C4-2B (cell line): Measurements from ENCODE around the gene C12orf54.
"Not testable (repeated sequence)": the region's sequence is repeated elsewhere in the genome, so short reads cannot be mapped to it uniquely, and the experiment has no call there.

Experiments used
- H3K27ac ChIP-seq: fragments of 450-650 bp; 2 replicates; pipeline ENCODE4 v1.5.1; 2017
- ZFX ChIP-seq: fragments of 450-650 bp; IDR thresholded peaks from 2 replicates; pipeline ENCODE4 v1.6.1; 2017
- TF ChIP-seq, protein P1 (sequence below): fragments of 450-650 bp; conservative IDR thresholded peaks from 2 replicates; pipeline ENCODE4 v1.5.1; 2017; ENCODE audit warnings: mild to moderate bottlenecking

The C12orf54 gene

GRCh38 chr12:48454667-48455066, 27.6 kb upstream of the C12orf54 start:
- no peak overlapping the region for H3K27ac ChIP-seq
- no peak for TF ChIP-seq ZFX
- TF ChIP-seq, protein P1, sequence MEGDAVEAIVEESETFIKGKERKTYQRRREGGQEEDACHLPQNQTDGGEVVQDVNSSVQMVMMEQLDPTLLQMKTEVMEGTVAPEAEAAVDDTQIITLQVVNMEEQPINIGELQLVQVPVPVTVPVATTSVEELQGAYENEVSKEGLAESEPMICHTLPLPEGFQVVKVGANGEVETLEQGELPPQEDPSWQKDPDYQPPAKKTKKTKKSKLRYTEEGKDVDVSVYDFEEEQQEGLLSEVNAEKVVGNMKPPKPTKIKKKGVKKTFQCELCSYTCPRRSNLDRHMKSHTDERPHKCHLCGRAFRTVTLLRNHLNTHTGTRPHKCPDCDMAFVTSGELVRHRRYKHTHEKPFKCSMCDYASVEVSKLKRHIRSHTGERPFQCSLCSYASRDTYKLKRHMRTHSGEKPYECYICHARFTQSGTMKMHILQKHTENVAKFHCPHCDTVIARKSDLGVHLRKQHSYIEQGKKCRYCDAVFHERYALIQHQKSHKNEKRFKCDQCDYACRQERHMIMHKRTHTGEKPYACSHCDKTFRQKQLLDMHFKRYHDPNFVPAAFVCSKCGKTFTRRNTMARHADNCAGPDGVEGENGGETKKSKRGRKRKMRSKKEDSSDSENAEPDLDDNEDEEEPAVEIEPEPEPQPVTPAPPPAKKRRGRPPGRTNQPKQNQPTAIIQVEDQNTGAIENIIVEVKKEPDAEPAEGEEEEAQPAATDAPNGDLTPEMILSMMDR, result peak; percentile 69

DNA sequence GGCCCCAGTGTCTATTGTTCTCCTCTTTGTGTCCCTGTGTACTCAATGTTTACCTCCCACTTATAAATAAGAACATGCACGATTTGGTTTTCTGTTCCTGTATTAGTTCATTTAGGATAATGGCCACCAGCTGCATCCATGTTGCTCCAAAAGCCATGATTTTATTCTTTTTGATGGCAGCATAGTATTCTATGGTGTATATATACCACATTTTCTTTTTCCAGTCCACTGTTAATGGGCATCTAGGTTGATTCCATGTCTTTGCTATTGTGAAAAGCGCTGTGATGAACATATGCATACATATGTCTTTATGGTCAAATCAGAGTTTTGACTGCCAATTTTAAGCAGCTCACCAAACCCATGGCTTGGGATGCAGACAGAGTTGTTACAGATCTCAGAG, 27.2 kb upstream of the C12orf54 start:
- no peak overlapping the region for H3K27ac ChIP-seq

DNA sequence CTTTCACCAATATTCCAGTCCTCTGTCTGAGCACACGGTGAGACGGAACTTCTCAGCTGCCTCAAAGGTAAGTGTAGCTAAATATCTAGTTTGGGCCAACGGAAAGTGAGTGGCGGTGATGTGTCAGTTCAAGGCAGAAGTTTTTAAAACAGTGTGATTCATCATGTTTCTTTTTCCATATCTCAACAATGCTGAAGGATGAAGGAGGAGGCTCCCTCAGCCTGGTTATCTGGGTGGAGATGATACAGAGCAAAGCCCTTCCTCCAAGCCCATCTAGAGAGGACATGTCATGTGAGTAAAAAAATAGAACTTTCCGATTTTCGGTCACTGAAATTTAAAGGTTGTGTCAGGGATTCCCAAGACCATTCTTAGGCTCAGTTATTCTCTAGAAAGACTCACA, 23.0 kb upstream of the C12orf54 start:
- no peak overlapping the region for H3K27ac ChIP-seq
- no peak for TF ChIP-seq ZFX
- TF ChIP-seq, protein P1, result no peak

More for the DNA sequence above, 27.2 kb upstream of the C12orf54 start:
- no peak for TF ChIP-seq ZFX
- TF ChIP-seq, protein P1, result no peak

DNA sequence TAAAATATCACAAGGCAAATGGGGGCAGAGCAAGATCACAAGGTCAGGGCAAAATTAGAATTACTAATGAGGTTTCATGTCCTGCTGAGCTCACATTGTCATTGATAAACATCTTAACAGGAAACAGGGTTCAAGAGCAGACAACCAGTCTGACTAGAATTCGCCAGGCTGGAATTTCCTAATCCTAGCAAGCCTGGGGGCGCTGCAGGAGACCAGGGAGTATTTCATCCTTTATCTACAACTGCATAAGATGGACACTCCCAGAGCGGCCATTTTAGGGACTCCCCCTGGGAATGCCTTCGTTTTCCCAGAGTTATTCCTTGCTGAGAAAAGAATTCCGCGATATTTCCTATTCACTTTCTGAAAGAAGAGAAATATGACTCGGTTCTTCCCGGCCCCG, 13.3 kb upstream of the C12orf54 start:
- H3K27ac ChIP-seq, result not testable (repeated sequence)

GRCh38 chr12:48472259-48472658, 10.0 kb upstream of the C12orf54 start, which contains the start of gene ANP32D:
TSS of gene ANP32D (plus strand) at chr12:48472559. CDS start at chr12:48472665, 106 bp downstream.
- TF ChIP-seq, protein P1, result no peak
- no peak for TF ChIP-seq ZFX

GRCh38 chr12:48473061-48473460, 9.2 kb upstream of the C12orf54 start:
- H3K27ac ChIP-seq, result no peak overlapping the region
- TF ChIP-seq, protein P1, result no peak
- TF ChIP-seq ZFX, result no peak

More at GRCh38 chr12:48472259-48472658, 10.0 kb upstream of the C12orf54 start, which contains the start of gene ANP32D:
- H3K27ac ChIP-seq, result no peak within 1 kb of the TSS

DNA sequence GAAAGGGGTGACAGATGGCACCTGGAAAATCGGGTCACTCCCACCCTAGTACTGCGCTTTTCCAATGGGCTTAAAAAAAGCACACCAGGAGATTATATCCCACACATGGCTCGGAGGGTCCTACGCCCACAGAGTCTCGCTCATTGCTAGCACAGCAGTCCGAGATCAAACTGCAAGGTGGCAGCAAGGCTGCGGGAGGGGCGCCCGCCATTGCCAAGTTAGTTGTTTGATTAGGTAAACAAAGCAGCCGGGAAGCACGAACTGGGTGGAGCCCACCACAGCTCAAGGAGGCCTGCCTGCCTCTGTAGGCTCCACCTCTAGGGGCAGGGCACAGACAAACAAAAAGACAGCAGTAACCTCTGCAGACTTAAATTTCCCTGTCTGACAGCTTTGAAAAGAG, 7.8 kb upstream of the C12orf54 start:
- not testable (repeated sequence) for H3K27ac ChIP-seq

GRCh38 chr12:48482930-48483329, 632 bp downstream of the C12orf54 start:
- TF ChIP-seq ZFX, result no peak
- TF ChIP-seq, protein P1, result no peak
- no peak overlapping the region for H3K27ac ChIP-seq

DNA sequence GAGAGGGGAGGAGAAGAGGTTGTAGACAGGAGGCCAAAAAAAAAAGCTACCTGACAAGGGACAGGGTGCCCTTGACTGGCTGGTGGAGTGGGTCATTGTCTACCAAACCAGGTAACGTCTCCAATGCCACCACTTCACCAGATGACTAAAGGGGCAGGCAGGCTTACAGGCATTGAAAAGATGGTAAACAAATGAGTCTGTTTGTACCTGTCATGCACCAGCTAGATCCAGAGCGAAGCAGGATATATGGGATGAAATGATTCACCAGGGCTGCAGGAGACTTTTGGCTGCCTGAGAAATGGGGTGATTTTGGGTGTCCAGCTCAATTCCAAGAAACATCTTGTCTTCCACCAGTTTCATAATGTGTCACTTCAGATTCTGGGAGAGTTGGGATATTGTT, 4.0 kb downstream of the C12orf54 start:
- TF ChIP-seq, protein P1, result no peak
- no peak for TF ChIP-seq ZFX
- no peak overlapping the region for H3K27ac ChIP-seq
